SKM-1 treated with dmso at 0.1 percent for 144 hours (cell line): ENCODE results near the gene ACTN1.
"Not testable (repeated sequence)": the region's sequence is repeated elsewhere in the genome, so short reads cannot be mapped to it uniquely, and the experiment has no call there.

Experiments used
- DNase-seq: peaks from one replicate; lab custom pipeline; 2025; ENCODE audit not compliant: unreplicated experiment; lab: John Stamatoyannopoulos, UW

Gene ACTN1

GRCh38 chr14:68986926-68987652 is 8.0 kb upstream of the ACTN1 start:
- DNase-seq: no peak

GRCh38 chr14:68986225-68986624 is 7.1 kb upstream of the ACTN1 start:
- no peak for DNase-seq

- no peak for DNase-seq
Measured at GRCh38 chr14:68984686-68985085, 5.6 kb upstream of the ACTN1 start.

GRCh38 chr14:68983191-68983590 is 4.1 kb upstream of the ACTN1 start:
- no peak for DNase-seq

GRCh38 chr14:68982581-68982980 is 3.5 kb upstream of the ACTN1 start:
- no peak for DNase-seq

GRCh38 chr14:68981539-68981976 is 2.5 kb upstream of the ACTN1 start:
- DNase-seq: no peak

GRCh38 chr14:68981139-68981538 is 2.0 kb upstream of the ACTN1 start:
- no peak for DNase-seq

GRCh38 chr14:68979722-68980451 is 785 bp upstream of the ACTN1 start:
- DNase-seq: no peak

GRCh38 chr14:68978172-68978911 is 760 bp downstream of the ACTN1 start:
- DNase-seq: no peak

GRCh38 chr14:68977718-68978171 is 1.4 kb downstream of the ACTN1 start:
- DNase-seq: peak; percentile 18

GRCh38 chr14:68977180-68977717 is 1.9 kb downstream of the ACTN1 start:
- DNase-seq: no peak

GRCh38 chr14:68976160-68977067 is 2.7 kb downstream of the ACTN1 start:
- DNase-seq: no peak

- DNase-seq: no peak
Measured at GRCh38 chr14:68975667-68976066, 3.4 kb downstream of the ACTN1 start.

GRCh38 chr14:68974759-68975347 is 4.2 kb downstream of the ACTN1 start:
- no peak for DNase-seq

GRCh38 chr14:68973639-68974038 is 5.5 kb downstream of the ACTN1 start:
- DNase-seq: no peak

GRCh38 chr14:68973219-68973565 is 5.9 kb downstream of the ACTN1 start:
- not testable (repeated sequence) for DNase-seq

GRCh38 chr14:68972507-68973218 is 6.4 kb downstream of the ACTN1 start:
- no peak for DNase-seq

- no peak for DNase-seq
Measured at GRCh38 chr14:68971411-68972035, 7.6 kb downstream of the ACTN1 start.

- no peak for DNase-seq
Measured at GRCh38 chr14:68970736-68971135, 8.4 kb downstream of the ACTN1 start.
